ENCODE measurements around the gene ALKBH8.
"Not testable (repeated sequence)": the region's sequence is repeated elsewhere in the genome, so short reads cannot be mapped to it uniquely, and the experiment has no call there.

- not testable (repeated sequence) for TF ChIP-seq CTCF, POLR2A (IDR thresholded peaks at IDR 0.05)
Observed at GRCh38 chr11:107565955-107566501, 493 bp upstream of the ALKBH8 start.

Data from thyroid gland (tissue), 4 donors.